ENCODE data around the gene KCND3. TPM values are rescaled to one million over a fixed set of nuclear protein-coding genes. Genes with fewer than 3 reads are reported as not detected.

Gene KCND3
- total and polyA plus RNA-seq, 8 donors, result 0.87 to 15.8 (median 4.5) TPM

- Histone ChIP-seq H3K4me1 (no peaks in the 10 kb centered on the region), H3K36me3 (no peaks in the 10 kb centered on the region), H3K9me3 (no peaks in the 10 kb centered on the region), H3K4me3 (no peak overlapping the region), H3K27ac (no peak overlapping the region), H3K27me3 (no peaks in the 10 kb centered on the region)
- DNase-seq, result no peak
- intact Hi-C loops (cut with DNase I; ENCODE audit: low total_unique reads), result no loop called here
- WGBS, 5 donors, result 66 to 78% (median 72%) methylated on average over 3 of the region's 3 CpGs
- TF ChIP-seq POLR2A (IDR thresholded peaks at IDR 0.05), result no peak
- TF ChIP-seq EP300 (IDR thresholded peaks at IDR 0.05), result no peak
- no peak for TF ChIP-seq POLR2AphosphoS5 (IDR thresholded peaks at IDR 0.05)
- TF ChIP-seq CTCF (IDR thresholded peaks at IDR 0.05), result no peak
Observed at GRCh38 chr1:111842411-111842810, 147.1 kb downstream of the KCND3 start.

GRCh38 chr1:111841746-111842145 lies 147.7 kb downstream of the KCND3 start:
- no peak for TF ChIP-seq POLR2AphosphoS5 (IDR thresholded peaks at IDR 0.05)
- TF ChIP-seq CTCF (IDR thresholded peaks at IDR 0.05), result no peak
- no peak for TF ChIP-seq POLR2A (IDR thresholded peaks at IDR 0.05)
- TF ChIP-seq EP300 (IDR thresholded peaks at IDR 0.05), result no peak
- intact Hi-C loops (cut with DNase I; ENCODE audit: low total_unique reads), result no loop called here
- WGBS, 5 donors, result 78 to 94% (median 89%) methylated on average over 2 of the region's 2 CpGs

GRCh38 chr1:111841189-111841588 lies 148.3 kb downstream of the KCND3 start:
- Histone ChIP-seq H3K4me3 (no peak overlapping the region), H3K36me3 (no peaks in the 10 kb centered on the region), H3K9me3 (no peaks in the 10 kb centered on the region), H3K4me1 (no peaks in the 10 kb centered on the region), H3K27ac (no peak overlapping the region), H3K27me3 (no peaks in the 10 kb centered on the region)
- DNase-seq, result no peak
- TF ChIP-seq EP300 (IDR thresholded peaks at IDR 0.05), result no peak
- TF ChIP-seq CTCF (IDR thresholded peaks at IDR 0.05), result no peak
- TF ChIP-seq POLR2A (IDR thresholded peaks at IDR 0.05), result no peak
- TF ChIP-seq POLR2AphosphoS5 (IDR thresholded peaks at IDR 0.05), result no peak
- whole genome bisulfite sequencing, 5 donors, result 75 to 85% (median 80%) methylated on average over 7 of the region's 7 CpGs
- intact Hi-C loops (cut with DNase I; ENCODE audit: low total_unique reads), result no loop called here

More at GRCh38 chr1:111841746-111842145, 147.7 kb downstream of the KCND3 start:
- Histone ChIP-seq H3K4me1 (no peaks in the 10 kb centered on the region), H3K4me3 (no peak overlapping the region), H3K27me3 (no peaks in the 10 kb centered on the region), H3K9me3 (no peaks in the 10 kb centered on the region), H3K36me3 (no peaks in the 10 kb centered on the region), H3K27ac (no peak overlapping the region)
- DNase-seq, result no peak

- no peak for TF ChIP-seq EP300 (IDR thresholded peaks at IDR 0.05)
- no peak for TF ChIP-seq CTCF (IDR thresholded peaks at IDR 0.05)
- TF ChIP-seq POLR2AphosphoS5 (IDR thresholded peaks at IDR 0.05), result no peak
- no peak for TF ChIP-seq POLR2A (IDR thresholded peaks at IDR 0.05)
- 57 to 70% (median 70%) methylated on average over 7 of the region's 7 CpGs for WGBS, 5 donors
- Histone ChIP-seq H3K9me3 (no peaks in the 10 kb centered on the region), H3K27me3 (no peaks in the 10 kb centered on the region), H3K4me3 (no peak overlapping the region), H3K4me1 (no peaks in the 10 kb centered on the region), H3K36me3 (no peaks in the 10 kb centered on the region), H3K27ac (no peak overlapping the region)
- intact Hi-C loops (cut with DNase I; ENCODE audit: low total_unique reads), result no loop called here
- DNase-seq, result no peak
Observed at GRCh38 chr1:111837393-111837792, 152.1 kb downstream of the KCND3 start.
